Thyroid gland (tissue), 4 donors: ENCODE results near the gene PIP5KL1. TPM values are rescaled to one million over a fixed set of nuclear protein-coding genes. Genes with fewer than 3 reads are reported as not detected.
A peak's percentile ranks its signal among the peaks of the same experiment; 100 is the strongest.

Experiments
- DNase-seq, 2 donors: peaks; one replicate each; pipeline ENCODE4 v3.0.0-alpha.2; 2019
- H3K27ac ChIP-seq, 3 donors: fragments of 200-600 bp; sonication (generic); 1 replicate in 2 of 3; 2 replicates in 1 of 3; pipeline ENCODE4 v1.5.1; 2016 to 2019; ENCODE audit warnings: mild to moderate bottlenecking in 1 of 3, moderate library complexity in 1 of 3
- H3K27me3 ChIP-seq: fragments of 200-600 bp; sonication (generic); one replicate; pipeline ENCODE4 v1.5.1; 2019
- H3K36me3 ChIP-seq, 2 donors: fragments of 200-600 bp; sonication (generic); one replicate each; pipeline ENCODE4 v1.5.1; 2016 to 2019
- H3K4me1 ChIP-seq, 2 donors: fragments of 200-600 bp; sonication (generic); one replicate each; pipeline ENCODE4 v1.5.1; 2017 to 2019
- H3K4me3 ChIP-seq, 3 donors: fragments of 200-600 bp; sonication (generic); replicated peaks in 1 of 3; 1 replicate in 2 of 3; 2 replicates in 1 of 3; pipeline ENCODE4 v1.5.1; 2016; ENCODE audit warnings: mild to moderate bottlenecking in 1 of 3
- H3K9me3 ChIP-seq: fragments of 200-600 bp; sonication (generic); one replicate; pipeline ENCODE4 v1.5.1; 2017
- CTCF ChIP-seq, 6 experiments: fragments of 200-600 bp in 3 of 6; fragments of 450-650 bp in 3 of 6; sonication (generic) in 3 of 6; IDR thresholded peaks; one replicate each; pipeline ENCODE4 v1.5.1; 2016 to 2019; ENCODE audit warnings: antibody characterized with exemption in 6 of 6, mild to moderate bottlenecking in 2 of 6, inconsistent platforms in 1 of 6, moderate library complexity in 1 of 6
- POLR2A ChIP-seq, 2 donors: fragments of 450-650 bp; IDR thresholded peaks; one replicate each; pipeline ENCODE4 v1.6.1; 2017; ENCODE audit warnings: antibody characterized with exemption in 2 of 2, mild to moderate bottlenecking in 2 of 2, moderate library complexity in 1 of 2
- WGBS, 2 donors: methylation state at CpG; one replicate each; pipeline ENCODE4 v1.1.5; 2017; 5-methylcytosine and 5-hydroxymethylcytosine counted together
- intact Hi-C: fragments of 100-400 bp; cut with DNase I; formaldehyde crosslinking; loops from one replicate; pipeline ENCODE4 v1.15.1; 2023
- total RNA-seq, 4 donors: library from RNA; depleted of rRNA; stranded (reverse); fragments of >200 nt; gene quantifications; one replicate each; pipeline ENCODE4 v1.2.3, GENCODE V29; 2016

Gene PIP5KL1
- total RNA-seq, 4 donors from 2014 or later = 1.0 to 5.2 (median 1.6) TPM; not detected in 1

GRCh38 chr9:127967151-127967809 is 36.7 kb upstream of the PIP5KL1 start:
- H3K36me3 ChIP-seq = no peaks in the 10 kb centered on the region
- 71 to 81% methylated on average over 3 to 8 of the region's 9 CpGs for WGBS, 2 donors
- TF ChIP-seq CTCF (IDR thresholded peaks at IDR 0.05) = no peak
- H3K27ac ChIP-seq = peak overlapping the region; percentile 81 to 96 (median 95)
- intact Hi-C loops = no loop called here
- H3K4me3 ChIP-seq = no peak overlapping the region
- H3K9me3 ChIP-seq = no peaks in the 10 kb centered on the region
- no peaks in the 10 kb centered on the region for H3K27me3 ChIP-seq
- peaks cover 50 to 85% of the 10 kb centered on the region in 2 donors for H3K4me1 ChIP-seq
- DNase-seq = no peak

- peak; percentile 88 to 89 for DNase-seq
- H3K9me3 ChIP-seq = no peaks in the 10 kb centered on the region
- 24 to 41% methylated on average over 6 to 8 of the region's 8 CpGs for WGBS, 2 donors
- H3K27ac ChIP-seq = peak overlapping the region; percentile 93 to 96 (median 95)
- H3K4me3 ChIP-seq = no peak overlapping the region
- H3K27me3 ChIP-seq = no peaks in the 10 kb centered on the region
- H3K4me1 ChIP-seq = peaks cover 43 to 78% of the 10 kb centered on the region in 2 donors
- intact Hi-C loops = no loop called here
- TF ChIP-seq CTCF (IDR thresholded peaks at IDR 0.05) = no peak
- no peaks in the 10 kb centered on the region for H3K36me3 ChIP-seq
Observed at GRCh38 chr9:127966416-127967150, 36.0 kb upstream of the PIP5KL1 start.

- TF ChIP-seq POLR2A (IDR thresholded peaks at IDR 0.05) (no peak), CTCF (IDR thresholded peaks at IDR 0.05) (no peak)
- WGBS, 2 donors = 48 to 64% methylated on average over 5 to 6 of the region's 6 CpGs
- Histone ChIP-seq H3K27ac (peak overlapping the region; percentile 93 to 96 (median 95)), H3K9me3 (no peaks in the 10 kb centered on the region), H3K27me3 (no peaks in the 10 kb centered on the region), H3K4me1 (peaks cover 43 to 72% of the 10 kb centered on the region in 2 donors), H3K4me3 (no peak overlapping the region), H3K36me3 (no peaks in the 10 kb centered on the region)
- intact Hi-C loops = no loop called here
- DNase-seq = no peak
Observed at GRCh38 chr9:127965953-127966352, 35.4 kb upstream of the PIP5KL1 start.

GRCh38 chr9:127963359-127964064 is 32.9 kb upstream of the PIP5KL1 start:
- WGBS, 2 donors = 73 to 75% methylated on average over 10 to 19 of the region's 19 CpGs
- H3K9me3 ChIP-seq = no peaks in the 10 kb centered on the region
- H3K36me3 ChIP-seq = no peaks in the 10 kb centered on the region
- peaks cover 33 to 67% of the 10 kb centered on the region in 2 donors for H3K4me1 ChIP-seq
- intact Hi-C loops = no loop called here
- H3K27me3 ChIP-seq = no peaks in the 10 kb centered on the region
- TF ChIP-seq CTCF (IDR thresholded peaks at IDR 0.05) (no peak), POLR2A (IDR thresholded peaks at IDR 0.05) (no peak)
- no peak overlapping the region for H3K4me3 ChIP-seq
- DNase-seq = no peak
- H3K27ac ChIP-seq = peak overlapping the region in 2 of 3 donors; percentile 95 to 96

GRCh38 chr9:127963041-127963358 is 32.4 kb upstream of the PIP5KL1 start:
- H3K27ac ChIP-seq = peak overlapping the region in 1 of 3 donors; percentile 2
- intact Hi-C loops = no loop called here
- DNase-seq = no peak
- no peak overlapping the region for H3K4me3 ChIP-seq
- no peaks in the 10 kb centered on the region for H3K9me3 ChIP-seq
- WGBS, 2 donors = 80 to 81% methylated on average over 3 of the region's 3 CpGs
- H3K27me3 ChIP-seq = no peaks in the 10 kb centered on the region
- peaks cover 29 to 66% of the 10 kb centered on the region in 2 donors for H3K4me1 ChIP-seq
- H3K36me3 ChIP-seq = no peaks in the 10 kb centered on the region
- TF ChIP-seq CTCF (IDR thresholded peaks at IDR 0.05) = no peak
- no peak for TF ChIP-seq POLR2A (IDR thresholded peaks at IDR 0.05)
